Renal cortex interstitium (tissue), 11 donors: Measurements from ENCODE around the gene INPP5A. TPM values are rescaled to one million over a fixed set of nuclear protein-coding genes. Genes with fewer than 3 reads are reported as not detected.
"Not testable (repeated sequence)": the region's sequence is repeated elsewhere in the genome, so short reads cannot be mapped to it uniquely, and the experiment has no call there.

Experiments
- DNase-seq, 11 donors: peaks; one replicate each; pipeline ENCODE4 v3.0.0-alpha.2; 2013; ENCODE audit warnings: low read depth in 9 of 11, low spot score in 4 of 11; ENCODE audit errors: extremely low read depth in 1 of 11
- polyA plus RNA-seq, 3 donors: library from polyadenylated mRNA; unstranded; fragments of 120-200 nt; gene quantifications; one replicate each; pipeline ENCODE4 v1.2.1, GENCODE V29; 2013; ENCODE audit not compliant: insufficient read length in 3 of 3

INPP5A gene
- polyA plus RNA-seq, 3 donors: 30.7 to 33.1 (median 31.3) TPM

GRCh38 chr10:132698761-132699391 is 161.3 kb downstream of the INPP5A start:
- no peak for DNase-seq

GRCh38 chr10:132699411-132700155 is 162.0 kb downstream of the INPP5A start:
- DNase-seq: no peak

GRCh38 chr10:132700156-132701098 is 162.8 kb downstream of the INPP5A start:
- no peak for DNase-seq

- no peak for DNase-seq
These were observed 163.7 kb downstream of the INPP5A start for GRCh38 chr10:132701099-132701845.

- no peak for DNase-seq
These were observed 164.2 kb downstream of the INPP5A start for GRCh38 chr10:132701846-132702190.

- DNase-seq: no peak
These were observed 165.2 kb downstream of the INPP5A start for GRCh38 chr10:132702601-132703418.

- no peak for DNase-seq
These were observed 165.9 kb downstream of the INPP5A start for GRCh38 chr10:132703419-132704007.

GRCh38 chr10:132704008-132704814 is 166.6 kb downstream of the INPP5A start:
- DNase-seq: no peak

- not testable (repeated sequence) for DNase-seq
These were observed 167.2 kb downstream of the INPP5A start for GRCh38 chr10:132704815-132705064.

GRCh38 chr10:132705173-132705572 is 167.6 kb downstream of the INPP5A start:
- no peak for DNase-seq

- DNase-seq: no peak
These were observed 168.4 kb downstream of the INPP5A start for GRCh38 chr10:132705943-132706342.

GRCh38 chr10:132706701-132707100 is 169.1 kb downstream of the INPP5A start:
- no peak for DNase-seq

- no peak for DNase-seq
These were observed 169.7 kb downstream of the INPP5A start for GRCh38 chr10:132707121-132707775.

GRCh38 chr10:132707776-132708171 is 170.2 kb downstream of the INPP5A start:
- DNase-seq: no peak

GRCh38 chr10:132708441-132708840 is 170.9 kb downstream of the INPP5A start:
- no peak for DNase-seq

GRCh38 chr10:132708936-132709335 is 171.3 kb downstream of the INPP5A start:
- DNase-seq: no peak

GRCh38 chr10:132709471-132709951 is 171.9 kb downstream of the INPP5A start:
- no peak for DNase-seq
